NK-92 (cell line): ENCODE data around the gene AVP.

Experiments used
- DNase-seq: peaks from one replicate; lab custom pipeline; 2025; ENCODE audit not compliant: unreplicated experiment; lab: John Stamatoyannopoulos, UW

Gene AVP

DNA sequence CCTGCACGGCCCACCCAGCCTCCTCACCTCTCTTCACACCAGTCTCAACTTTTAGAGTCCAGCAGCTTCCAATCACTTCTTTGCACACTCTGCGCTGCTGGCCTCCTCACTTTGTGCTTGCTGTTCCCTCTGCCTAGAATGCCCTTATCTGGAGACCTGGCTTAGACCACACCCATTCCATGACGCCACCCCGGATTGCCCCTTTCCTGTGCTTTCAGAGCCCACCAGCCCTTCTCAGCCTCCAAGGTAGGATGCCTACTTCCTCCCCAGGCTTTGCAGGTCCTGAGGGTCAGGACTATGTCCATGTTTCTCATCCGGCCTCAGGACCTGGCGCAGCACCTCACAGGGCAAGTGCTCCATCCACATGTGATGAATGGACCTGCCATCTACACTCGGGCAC lies 27.0 kb upstream of the AVP start:
- no peak for DNase-seq

DNA sequence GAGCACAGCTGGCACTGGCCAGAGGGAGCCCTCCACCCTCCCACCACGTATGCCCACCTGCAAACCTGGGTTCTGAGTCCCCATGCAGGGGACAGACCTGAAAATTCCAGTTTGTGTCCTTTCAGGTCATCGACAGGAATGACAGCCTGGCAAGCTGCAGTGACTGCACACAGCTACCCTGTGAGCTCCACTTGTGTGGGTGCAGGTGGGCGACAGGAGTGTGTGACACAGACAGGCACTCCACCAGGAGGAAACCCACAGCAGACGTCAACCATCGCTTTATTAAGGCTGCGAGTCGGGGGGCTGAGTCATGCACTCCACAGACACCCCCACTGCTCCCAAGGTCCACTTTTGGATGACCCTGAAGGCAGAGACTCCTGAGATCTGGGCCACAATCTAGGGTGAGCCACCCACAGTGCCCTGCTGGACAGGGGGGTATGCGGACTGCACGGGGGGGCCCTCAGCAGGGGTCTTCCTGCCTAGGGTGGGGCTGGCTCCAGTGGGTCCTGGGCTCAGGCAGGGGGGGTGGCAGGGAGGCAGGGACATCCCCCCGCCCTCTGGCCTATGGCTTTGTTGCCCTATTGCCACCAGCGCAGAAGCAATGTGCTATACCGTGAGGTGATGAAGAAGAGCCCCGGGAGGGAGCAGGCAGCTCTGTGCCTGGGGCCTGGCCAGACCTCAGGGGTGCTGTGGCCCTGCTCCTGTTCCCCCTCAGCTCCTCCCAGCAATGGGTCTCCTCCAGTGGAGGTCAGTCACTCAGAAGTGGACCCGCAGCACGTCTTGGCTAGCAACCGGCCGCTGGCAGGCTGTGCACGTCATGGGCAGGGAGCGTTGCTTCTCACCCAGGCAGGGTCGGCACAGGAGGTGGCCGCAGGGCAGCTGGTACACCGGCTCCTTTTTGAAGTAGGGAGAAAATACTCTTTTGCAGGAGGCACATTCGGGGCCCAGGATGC lies 25.1 kb upstream of the AVP start:
- DNase-seq: no peak

DNA sequence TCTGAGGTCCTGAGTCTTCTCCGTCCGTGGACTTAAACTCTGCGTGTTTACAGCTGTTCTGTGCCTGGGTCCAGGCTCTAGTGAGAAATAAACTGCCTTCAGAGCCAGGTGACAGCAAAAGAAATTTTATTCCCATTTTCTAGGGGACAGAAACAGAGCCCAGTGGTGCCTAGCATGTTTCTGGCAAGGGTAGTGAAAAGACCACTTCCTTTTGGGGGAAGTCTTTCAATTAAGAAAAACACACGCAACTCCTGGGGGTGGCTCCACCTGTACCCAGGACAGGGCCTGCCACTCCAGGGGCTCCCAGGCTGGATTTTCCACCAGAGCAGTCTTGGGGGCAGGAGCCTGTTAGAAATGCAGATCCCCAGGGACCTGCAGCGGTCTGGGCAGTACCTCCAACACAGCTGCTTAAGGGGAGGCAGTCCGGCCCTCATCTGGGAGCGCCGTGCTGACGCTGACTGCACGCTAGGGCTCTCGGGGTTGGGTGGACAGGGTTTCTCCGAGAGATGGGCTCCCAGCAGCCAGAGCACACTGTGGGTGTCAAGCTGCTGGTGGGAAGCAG lies 23.0 kb upstream of the AVP start:
- no peak for DNase-seq

DNA sequence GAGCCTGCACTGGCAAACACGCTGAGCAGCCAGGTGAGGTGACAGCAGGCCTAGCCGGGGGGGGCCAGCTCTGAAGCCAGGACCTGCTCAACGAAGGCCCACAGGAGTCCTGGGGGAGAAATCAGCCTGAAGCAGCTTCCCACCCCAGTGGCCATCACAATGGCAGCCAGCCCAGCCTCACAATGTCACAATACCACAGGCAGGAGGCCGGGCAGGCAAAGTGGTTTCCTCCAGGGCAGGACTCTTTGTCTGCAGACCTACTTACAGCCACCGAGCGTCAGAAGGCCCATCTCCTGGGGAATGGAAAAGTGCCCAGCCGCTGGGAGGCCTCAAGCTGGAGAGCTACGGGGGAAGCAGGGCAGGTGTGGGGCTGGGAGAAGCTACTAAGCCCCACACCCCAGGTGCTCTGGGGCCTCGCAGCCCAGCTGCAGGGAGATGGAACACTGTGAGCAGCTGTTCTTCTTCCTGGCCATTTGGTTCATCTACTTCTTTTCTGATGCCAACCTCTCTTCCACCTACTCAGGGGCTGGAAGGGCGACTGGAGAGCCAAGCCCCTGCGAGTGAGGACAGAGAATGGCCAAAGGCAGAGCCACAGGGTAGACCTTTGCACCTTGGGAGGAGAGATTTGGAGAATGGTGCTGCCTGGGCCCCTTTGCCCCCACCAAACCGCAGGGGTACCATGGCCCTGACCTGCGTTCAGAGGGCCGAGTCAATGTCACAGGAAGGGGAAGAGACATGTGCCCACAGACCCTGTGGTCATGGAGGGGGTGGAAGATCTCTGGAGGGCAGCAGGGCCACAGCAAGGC lies 22.3 kb upstream of the AVP start:
- DNase-seq: no peak

DNA sequence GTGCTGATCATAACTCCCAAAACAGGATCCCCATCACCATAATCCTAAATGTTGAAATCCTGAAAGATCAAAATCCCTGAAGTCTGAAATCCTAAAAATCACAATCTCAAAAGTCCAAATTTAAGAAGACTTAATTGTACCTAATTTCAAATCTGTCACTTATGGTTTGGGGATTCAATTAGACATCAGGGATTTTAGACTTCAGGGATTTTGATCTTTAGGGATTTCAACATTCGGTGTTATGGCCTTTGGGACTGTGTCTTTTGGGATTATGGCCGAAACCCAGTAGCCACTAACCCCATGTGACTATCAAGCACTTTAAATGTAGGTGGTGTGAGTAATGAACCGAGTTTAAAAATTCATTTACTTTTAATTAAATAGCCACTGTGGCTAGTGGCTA lies 21.7 kb upstream of the AVP start:
- no peak for DNase-seq

DNA sequence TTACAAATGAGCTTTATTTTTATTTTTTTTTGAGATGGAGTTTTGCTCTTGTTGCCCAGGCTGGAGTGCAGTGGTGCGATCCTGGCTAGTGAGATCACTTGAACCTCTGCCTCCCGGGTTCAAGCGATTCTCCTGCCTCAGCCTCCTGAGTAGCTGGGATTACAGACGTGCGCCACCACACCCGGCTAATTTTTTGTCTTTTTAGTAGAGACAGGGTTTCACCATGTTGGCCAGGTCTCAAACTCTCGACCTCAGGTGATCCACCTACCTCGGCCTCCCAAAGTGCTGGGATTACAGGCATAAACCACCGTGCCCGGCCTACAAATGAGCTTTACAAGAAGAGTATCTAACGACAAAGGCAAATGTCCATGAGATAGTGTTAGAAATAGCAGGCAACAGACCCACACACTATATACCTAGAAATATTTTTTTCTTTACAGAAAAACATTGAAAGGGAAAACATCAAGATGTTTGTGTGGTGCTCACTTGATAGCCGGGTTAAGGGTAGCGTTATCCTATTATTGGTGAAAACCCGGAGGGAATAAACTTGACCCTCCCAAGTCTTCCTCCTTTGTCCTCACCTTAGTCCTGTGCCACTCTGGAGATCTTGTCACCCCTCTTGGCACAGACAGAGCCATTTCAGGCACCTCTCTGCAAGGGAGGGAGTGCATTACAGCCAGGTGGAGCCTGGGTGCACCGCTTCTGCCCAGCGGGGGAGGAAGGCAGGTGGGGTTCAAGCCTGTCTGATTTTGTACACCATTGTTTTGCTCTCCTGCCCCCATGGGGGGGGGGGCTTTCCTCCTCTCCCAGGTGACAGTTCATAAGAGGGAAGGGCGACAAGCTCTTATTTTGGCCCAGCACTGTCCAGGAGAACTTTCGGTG lies 21.0 kb upstream of the AVP start:
- DNase-seq: no peak

DNA sequence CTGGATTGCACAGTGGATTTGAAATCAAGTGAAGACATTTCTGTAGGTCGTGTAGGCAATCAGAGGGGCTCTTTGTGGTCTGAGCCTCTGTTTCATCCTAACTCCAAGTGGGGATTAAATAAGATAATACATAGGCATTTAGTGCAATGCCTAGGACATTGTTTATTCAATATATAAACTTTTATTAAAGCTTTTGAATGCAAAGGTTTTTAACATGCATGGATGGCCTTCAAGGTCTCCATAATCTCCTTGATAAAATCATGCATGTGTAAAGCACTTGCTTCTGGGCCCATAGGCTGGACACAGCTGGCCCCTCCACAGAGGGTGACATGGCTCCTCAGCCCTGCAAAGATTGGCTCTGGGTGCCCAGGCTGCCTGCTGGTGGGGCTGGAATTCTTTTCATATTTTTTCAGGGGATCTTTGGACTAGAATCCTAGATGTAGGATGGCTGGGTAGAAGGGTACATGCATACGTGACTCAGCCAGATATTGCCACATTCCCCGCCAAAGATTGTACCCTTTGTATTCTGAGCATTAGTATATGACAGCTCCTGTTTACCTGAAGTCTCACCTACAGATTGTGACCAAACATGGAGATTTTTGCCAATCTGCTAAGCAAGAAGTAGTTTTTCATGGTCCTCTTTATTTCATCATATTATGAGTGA lies 19.0 kb upstream of the AVP start:
- no peak for DNase-seq

DNA sequence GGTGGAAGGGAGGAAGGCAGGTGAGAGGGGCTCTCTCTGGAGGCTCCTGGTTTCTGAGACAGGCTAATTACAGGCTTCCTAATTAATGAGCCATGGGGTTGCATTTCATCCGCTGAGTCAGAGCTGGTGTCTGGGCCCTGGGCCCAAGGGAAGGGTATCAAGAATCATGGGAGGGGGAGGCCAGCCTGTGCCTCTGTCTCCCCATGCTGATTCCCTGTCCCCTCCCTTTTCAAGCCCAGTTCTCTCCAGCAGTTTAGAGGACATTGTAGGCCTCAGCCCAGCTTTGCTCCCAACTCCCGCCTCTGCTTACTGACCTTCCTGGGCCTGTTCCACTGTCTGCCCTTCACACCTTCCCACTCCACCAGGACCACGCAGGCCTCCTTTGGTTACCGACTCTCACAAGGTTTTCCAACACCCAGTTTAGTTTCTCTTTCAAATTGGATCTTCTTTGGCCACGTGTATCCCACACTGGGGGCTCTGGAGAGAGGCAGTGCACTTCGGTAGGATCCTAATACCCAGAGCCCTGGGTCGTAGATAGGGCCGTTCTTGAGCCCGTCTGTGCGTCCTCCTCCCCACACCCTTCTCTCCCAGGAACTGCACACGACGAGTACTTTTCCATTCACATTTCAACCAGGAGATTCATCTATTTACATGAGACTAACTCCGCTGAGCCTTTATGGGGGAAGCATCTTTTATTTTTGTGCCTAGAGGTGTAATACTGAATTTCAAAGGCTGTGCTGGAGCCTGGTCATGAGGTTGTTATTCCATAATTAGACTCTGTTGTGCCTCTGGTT lies 18.2 kb upstream of the AVP start:
- DNase-seq: no peak

DNA sequence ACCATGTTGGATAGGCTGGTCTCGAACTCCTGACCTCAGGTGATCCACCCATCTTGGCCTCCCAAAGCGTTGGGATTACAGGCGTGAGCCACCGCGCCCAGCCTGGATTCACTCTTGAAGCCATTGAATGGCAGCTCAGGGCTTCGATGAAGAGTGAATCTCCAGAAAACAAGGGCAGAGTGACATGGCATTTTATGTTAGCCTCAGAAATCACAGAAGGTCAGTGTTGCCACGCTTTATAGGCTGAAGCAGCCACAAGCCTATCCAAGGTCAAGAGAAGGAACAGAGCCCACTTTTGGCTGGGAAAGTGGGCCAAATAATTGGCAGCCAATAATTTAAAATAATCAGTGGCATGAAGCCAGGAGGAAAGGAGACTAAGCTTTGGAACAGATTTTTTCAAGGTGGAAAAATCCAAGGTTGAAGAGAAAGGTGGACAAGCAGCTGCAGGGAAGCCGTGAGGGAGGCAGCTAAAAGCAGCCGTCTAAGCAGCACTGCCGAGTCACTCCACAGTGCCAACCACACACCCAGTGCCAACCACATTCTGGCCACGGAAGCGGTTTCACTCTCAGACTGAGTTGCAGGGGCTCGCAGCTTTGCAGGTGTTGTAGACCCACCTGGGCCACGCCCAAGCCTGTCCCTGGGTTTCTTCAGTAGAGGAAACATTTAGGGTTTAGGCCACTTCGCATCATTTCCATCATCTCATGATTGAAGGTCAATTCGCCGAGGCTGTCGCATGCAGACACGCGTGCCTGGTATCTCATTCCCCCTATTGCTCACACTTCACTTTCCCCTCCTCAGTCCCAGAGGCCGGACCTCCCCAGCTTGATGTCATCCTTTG lies 17.4 kb upstream of the AVP start:
- no peak for DNase-seq

DNA sequence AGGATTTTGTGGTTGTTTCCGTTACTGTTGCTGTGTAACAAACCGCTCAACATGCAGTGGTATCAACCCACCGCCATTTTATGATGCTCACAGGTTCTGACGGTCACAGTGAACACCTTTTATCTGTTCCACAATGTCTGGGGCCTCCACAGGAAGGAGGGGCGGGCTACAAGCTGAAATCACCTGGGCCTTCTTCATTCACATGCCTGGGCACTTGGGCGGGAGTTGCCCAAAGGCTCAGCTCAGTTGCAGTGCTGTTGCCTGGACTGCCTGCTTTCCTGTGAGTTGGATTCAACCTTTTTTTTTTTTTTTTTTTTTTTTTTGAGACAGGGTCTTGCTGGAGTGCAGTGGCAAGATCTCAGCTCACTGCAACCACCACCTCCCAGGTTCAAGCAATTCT lies 16.7 kb upstream of the AVP start:
- DNase-seq: no peak

DNA sequence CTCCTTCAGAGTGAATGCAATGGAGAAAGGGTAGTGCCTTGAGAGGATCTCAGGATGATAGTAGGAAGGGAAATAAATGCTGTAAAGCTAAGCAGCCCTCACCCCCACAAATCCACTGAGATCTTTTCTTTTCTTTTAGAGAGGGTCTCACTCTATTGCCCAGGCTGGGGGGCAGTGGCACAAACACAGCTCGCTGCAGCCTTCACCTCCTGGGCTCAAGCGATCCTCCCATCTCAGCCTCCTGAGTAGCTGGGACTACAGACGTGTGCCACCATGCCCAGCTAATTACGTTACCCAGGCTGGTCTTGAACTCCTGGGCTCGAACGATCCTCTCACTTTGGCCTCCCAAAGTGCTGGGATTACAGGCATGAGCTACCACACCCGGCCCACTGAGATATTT lies 16.0 kb upstream of the AVP start:
- no peak for DNase-seq

DNA sequence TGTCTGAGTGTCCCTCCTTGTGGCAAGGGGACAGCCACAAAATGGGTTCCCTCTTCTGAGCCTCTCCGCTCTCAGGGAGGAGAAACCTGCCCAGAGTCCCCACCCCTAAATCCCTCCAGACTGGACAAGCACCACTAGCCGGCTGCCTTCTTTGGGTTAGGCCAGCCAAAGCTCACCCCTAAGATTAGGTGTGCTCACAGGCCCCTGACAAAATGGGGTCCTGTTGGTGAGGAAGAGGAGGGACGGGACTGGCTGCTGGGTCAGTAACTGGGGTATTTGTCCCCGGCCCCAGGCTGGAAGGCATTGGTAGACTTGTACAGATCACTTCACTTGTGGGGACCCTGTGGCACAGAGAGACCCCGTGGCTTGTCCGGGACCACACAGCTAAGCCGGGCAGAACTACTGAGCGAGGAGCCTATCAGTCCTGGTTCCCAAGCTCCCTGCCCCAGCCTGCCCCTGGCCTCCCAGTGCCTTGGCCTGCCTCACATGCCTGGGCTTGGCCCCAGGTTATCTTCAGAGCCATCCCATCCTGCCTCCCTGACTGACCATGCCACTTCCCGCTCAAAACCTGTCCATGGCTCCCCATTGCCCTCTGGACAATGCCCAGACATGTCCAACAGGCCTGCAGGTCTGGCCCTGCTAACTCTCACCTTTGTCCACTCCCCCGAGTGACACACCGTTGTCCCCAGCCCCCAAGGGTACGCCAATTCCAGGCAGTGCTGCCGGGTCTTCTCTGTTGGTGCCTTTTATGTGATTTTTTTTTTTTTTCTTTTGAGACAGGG lies 10.5 kb upstream of the AVP start:
- no peak for DNase-seq

DNA sequence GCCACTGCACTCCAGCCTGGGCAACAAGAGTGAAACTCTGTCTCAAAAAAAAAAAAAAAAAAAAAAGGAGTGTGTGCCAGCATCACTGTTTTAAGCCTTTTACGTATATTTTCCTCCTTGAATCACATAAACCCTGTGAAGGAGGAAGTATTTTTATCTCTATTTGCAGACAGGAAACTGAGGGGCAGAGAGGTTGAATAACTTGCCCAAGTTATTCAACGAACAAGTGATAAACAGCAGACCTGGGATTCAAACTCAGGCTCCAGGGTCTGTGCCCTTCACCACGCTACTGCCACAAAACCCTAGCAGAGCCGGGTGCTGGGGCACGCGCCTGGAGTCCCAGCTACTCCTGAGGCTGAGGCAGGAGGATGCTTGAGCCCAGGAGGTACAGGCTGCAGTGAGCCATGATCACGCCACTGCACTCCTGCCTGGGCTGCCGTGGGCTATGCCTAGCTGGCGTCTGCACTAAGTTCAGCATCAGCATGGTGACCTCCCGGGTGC lies 9.4 kb upstream of the AVP start:
- no peak for DNase-seq

DNA sequence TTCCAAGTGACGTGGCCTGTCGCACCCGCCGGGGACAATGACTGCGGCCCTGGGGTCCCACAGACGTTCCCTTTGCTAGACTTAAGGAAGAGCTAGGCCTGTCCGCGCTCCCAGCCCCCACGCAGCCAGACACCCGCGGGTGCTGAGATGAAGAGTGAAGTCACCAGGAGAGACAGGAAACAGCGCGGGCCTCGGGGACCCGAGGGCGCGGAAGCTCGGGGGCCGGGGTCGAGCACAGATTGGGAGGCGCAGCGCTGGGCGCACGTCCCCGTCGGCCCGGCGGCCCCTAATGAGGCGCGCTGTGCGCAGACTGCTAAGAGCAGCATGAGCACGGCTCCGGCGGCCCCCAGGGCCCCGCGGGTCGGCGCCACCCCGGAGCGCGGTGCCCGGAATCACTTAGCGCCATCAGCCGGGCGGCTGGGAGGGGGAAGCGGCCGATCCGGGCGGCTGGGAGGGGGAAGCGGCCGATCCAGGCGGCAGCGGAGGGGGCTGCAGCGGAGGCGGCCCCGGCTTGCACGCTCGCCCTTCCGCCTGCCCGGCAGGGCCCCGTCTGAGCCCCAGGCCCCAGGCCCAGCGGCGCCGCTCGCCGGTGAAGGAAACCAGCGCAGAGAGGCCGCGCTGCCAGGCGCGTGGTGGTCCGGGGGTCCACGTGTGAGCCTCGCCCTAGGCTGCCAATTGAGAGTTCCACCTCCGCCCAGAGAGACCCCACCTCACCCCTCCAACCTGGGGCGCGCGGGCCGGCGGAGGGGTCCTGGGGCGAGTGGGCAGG lies 8.3 kb upstream of the AVP start:
- DNase-seq: no peak

DNA sequence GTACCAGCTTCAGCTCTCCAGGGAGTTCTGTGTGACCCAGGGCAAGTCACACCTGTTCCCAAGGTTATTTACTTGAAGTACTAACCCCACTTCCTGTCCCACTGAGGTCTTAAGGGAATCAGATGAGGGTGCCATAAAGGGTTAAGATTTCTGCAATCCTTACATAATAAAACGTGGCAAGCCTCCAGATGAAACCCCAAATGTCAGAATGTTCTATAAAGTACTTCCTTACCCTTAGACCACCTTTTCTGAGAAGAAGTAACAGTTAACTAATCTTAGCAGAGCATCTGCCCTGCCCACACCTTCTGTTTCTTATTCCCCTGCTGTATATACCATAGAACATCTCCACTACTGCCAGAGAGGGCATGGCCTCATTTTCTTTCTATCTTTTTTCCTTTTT lies 6.0 kb upstream of the AVP start:
- DNase-seq: no peak

DNA sequence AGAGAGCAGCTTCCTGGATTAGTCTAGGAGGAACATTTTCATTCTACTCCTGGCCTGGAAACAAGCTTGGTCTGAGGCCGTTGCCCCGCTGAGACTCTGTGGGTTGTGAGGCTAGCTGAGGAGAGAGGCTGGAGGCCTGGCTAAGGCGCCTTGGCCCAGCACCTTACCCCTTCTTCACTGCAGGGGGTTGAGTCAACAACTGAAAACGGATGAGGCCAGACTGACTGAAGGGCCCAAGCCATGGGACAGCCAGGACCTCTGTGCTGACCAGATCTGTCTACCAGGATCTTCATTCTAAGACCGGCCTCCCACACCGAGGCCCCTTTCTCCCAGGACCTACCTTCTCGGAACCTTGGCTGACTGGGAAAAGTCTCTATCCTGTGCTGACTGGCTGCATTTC lies 3.5 kb upstream of the AVP start:
- no peak for DNase-seq

DNA sequence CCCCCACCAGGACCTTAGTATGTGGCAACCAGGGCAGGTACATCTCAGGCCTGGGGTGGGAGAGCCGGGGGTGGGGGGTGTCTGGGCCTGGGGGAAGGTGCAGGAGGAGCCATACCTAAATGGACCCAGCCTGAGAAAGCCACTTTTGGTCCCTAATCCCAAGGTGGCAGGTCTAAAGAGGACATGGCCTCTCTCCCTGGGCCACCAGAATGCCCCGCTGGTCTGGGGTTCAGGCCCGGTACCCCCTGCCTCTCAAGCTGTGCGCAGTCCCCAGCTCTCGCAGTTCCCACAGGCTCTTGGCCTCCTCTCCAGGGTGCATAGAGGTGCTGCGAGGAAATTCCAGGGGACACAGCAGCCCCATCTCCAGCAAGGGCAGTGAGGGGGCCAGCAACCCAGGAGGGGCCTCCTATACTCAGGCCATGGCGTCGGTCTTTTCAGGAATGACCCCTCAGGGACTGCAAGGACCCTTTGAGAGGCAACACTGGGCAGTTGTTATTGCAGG lies 1.1 kb upstream of the AVP start:
- DNase-seq: no peak
